ENCODE data around the gene FAM9A.

DNA sequence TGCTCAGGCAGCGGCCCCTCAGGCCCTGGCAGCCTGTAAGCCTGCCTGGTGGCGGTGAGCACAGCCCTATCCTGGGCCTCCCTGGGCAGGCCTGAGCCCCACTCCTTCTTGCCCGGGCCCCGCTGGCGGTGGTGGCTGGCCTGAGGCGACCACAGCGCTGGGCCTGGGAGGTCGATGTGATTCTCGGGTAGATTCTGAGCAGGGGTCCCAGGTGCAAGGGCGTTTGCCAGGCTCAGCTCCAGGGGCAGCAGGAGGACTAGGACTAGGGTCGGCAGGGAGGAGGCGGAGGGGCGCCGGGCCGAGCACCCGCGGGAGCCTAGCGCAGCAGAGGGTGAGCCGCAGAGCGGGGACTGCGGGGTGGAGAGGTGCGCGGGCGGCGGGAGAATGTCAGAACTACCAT is 17.0 kb downstream of the FAM9A start:
- TF ChIP-seq ARNTL (CRISPR knock-in tag; IDR thresholded peaks at IDR 0.05; ENCODE audit: borderline replicate concordance, low read depth) (no peak), ZNF8 (CRISPR knock-in tag; IDR thresholded peaks at IDR 0.05) (no peak)
- TF ChIP-seq, protein P1, sequence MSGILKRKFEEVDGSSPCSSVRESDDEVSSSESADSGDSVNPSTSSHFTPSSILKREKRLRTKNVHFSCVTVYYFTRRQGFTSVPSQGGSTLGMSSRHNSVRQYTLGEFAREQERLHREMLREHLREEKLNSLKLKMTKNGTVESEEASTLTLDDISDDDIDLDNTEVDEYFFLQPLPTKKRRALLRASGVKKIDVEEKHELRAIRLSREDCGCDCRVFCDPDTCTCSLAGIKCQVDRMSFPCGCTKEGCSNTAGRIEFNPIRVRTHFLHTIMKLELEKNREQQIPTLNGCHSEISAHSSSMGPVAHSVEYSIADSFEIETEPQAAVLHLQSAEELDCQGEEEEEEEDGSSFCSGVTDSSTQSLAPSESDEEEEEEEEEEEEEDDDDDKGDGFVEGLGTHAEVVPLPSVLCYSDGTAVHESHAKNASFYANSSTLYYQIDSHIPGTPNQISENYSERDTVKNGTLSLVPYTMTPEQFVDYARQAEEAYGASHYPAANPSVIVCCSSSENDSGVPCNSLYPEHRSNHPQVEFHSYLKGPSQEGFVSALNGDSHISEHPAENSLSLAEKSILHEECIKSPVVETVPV (CRISPR knock-in tag; IDR thresholded peaks at IDR 0.05), result no peak
- TF ChIP-seq, protein P2, sequence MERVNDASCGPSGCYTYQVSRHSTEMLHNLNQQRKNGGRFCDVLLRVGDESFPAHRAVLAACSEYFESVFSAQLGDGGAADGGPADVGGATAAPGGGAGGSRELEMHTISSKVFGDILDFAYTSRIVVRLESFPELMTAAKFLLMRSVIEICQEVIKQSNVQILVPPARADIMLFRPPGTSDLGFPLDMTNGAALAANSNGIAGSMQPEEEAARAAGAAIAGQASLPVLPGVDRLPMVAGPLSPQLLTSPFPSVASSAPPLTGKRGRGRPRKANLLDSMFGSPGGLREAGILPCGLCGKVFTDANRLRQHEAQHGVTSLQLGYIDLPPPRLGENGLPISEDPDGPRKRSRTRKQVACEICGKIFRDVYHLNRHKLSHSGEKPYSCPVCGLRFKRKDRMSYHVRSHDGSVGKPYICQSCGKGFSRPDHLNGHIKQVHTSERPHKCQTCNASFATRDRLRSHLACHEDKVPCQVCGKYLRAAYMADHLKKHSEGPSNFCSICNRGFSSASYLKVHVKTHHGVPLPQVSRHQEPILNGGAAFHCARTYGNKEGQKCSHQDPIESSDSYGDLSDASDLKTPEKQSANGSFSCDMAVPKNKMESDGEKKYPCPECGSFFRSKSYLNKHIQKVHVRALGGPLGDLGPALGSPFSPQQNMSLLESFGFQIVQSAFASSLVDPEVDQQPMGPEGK (CRISPR knock-in tag; IDR thresholded peaks at IDR 0.05; ENCODE audit: borderline replicate concordance), result no peak

Measured in SK-N-SH treated with all-trans-retinoic acid at 6 μM for 48 hours (cell line).